ENCODE measurements around the gene GRIN2A.

GRCh38 chr16:10151718-10152117 is 30.5 kb downstream of the GRIN2A start:
- TF ChIP-seq RCOR1 (IDR thresholded peaks at IDR 0.05; ENCODE audit: low read depth, low read length) (no peak), CBX2 (IDR thresholded peaks at IDR 0.05; ENCODE audit: borderline replicate concordance, low read depth) (no peak), RFX5 (IDR thresholded peaks at IDR 0.05) (no peak), NFE2L2 (conservative IDR thresholded peaks at IDR 0.05; ENCODE audit: low read length) (no peak), MYC (IDR thresholded peaks at IDR 0.05; ENCODE audit: borderline replicate concordance, low read length) (no peak), HMGXB4 (CRISPR knock-in tag; IDR thresholded peaks at IDR 0.05; ENCODE audit: borderline replicate concordance) (no peak), RAD21 (conservative IDR thresholded peaks at IDR 0.05 in 1 of 2, IDR thresholded peaks at IDR 0.05 in 1 of 2) (no peak)
- TF ChIP-seq, protein P1, sequence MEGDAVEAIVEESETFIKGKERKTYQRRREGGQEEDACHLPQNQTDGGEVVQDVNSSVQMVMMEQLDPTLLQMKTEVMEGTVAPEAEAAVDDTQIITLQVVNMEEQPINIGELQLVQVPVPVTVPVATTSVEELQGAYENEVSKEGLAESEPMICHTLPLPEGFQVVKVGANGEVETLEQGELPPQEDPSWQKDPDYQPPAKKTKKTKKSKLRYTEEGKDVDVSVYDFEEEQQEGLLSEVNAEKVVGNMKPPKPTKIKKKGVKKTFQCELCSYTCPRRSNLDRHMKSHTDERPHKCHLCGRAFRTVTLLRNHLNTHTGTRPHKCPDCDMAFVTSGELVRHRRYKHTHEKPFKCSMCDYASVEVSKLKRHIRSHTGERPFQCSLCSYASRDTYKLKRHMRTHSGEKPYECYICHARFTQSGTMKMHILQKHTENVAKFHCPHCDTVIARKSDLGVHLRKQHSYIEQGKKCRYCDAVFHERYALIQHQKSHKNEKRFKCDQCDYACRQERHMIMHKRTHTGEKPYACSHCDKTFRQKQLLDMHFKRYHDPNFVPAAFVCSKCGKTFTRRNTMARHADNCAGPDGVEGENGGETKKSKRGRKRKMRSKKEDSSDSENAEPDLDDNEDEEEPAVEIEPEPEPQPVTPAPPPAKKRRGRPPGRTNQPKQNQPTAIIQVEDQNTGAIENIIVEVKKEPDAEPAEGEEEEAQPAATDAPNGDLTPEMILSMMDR (IDR thresholded peaks at IDR 0.05) = no peak
- TF ChIP-seq, protein P2, sequence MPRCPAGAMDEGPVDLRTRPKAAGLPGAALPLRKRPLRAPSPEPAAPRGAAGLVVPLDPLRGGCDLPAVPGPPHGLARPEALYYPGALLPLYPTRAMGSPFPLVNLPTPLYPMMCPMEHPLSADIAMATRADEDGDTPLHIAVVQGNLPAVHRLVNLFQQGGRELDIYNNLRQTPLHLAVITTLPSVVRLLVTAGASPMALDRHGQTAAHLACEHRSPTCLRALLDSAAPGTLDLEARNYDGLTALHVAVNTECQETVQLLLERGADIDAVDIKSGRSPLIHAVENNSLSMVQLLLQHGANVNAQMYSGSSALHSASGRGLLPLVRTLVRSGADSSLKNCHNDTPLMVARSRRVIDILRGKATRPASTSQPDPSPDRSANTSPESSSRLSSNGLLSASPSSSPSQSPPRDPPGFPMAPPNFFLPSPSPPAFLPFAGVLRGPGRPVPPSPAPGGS (IDR thresholded peaks at IDR 0.05) = no peak
